Neuronal stem cell (in vitro differentiated cells): Measurements from ENCODE around the gene RBM6.

Experiments used
- DNase-seq: peaks from one replicate; pipeline ENCODE4 v3.0.0-alpha.2; 2013; ENCODE audit warnings: low spot score
- H2AFZ ChIP-seq: one replicate; pipeline ENCODE4 v1.6.1; 2013; ENCODE audit warnings: mild to moderate bottlenecking, low read length, inconsistent platforms
- H2AK5ac ChIP-seq: 2 replicates; pipeline ENCODE4 v1.6.1; 2013; ENCODE audit warnings: low read depth, mild to moderate bottlenecking, inconsistent platforms, low read length, moderate library complexity, mixed read lengths
- H2BK120ac ChIP-seq: 2 replicates; pipeline ENCODE4 v1.6.1; 2013; ENCODE audit warnings: low read depth, mild to moderate bottlenecking, inconsistent platforms, low read length, moderate library complexity, mixed read lengths
- H2BK12ac ChIP-seq: one replicate; pipeline ENCODE4 v1.6.1; 2013; ENCODE audit warnings: low read length, inconsistent platforms
- H2BK15ac ChIP-seq: 2 replicates; pipeline ENCODE4 v1.6.1; 2013; ENCODE audit warnings: mild to moderate bottlenecking, low read length, inconsistent platforms, mixed read lengths
- H2BK5ac ChIP-seq: one replicate; pipeline ENCODE4 v1.6.1; 2013; ENCODE audit warnings: inconsistent platforms, mild to moderate bottlenecking, low read length, moderate library complexity
- H3K14ac ChIP-seq: one replicate; pipeline ENCODE4 v1.6.1; 2013; ENCODE audit warnings: low read length, inconsistent platforms
- H3K18ac ChIP-seq: 2 replicates; pipeline ENCODE4 v1.6.1; 2013; ENCODE audit warnings: low read length, inconsistent platforms
- H3K23ac ChIP-seq: 2 replicates; pipeline ENCODE4 v1.6.1; 2013; ENCODE audit warnings: low read depth, mild to moderate bottlenecking, mixed read lengths, low read length, inconsistent platforms; ENCODE audit not compliant: poor library complexity
- H3K27ac ChIP-seq: replicated peaks from 3 replicates; pipeline ENCODE4 v1.5.1; 2013; ENCODE audit warnings: low read length, inconsistent platforms
- H3K27me3 ChIP-seq, 3 experiments: 2 replicates each; pipeline ENCODE4 v1.6.1; 2013; ENCODE audit warnings: low read length in 3 of 3, mild to moderate bottlenecking in 2 of 3, inconsistent platforms in 1 of 3, low read depth in 1 of 3, mixed read lengths in 1 of 3, moderate library complexity in 1 of 3; ENCODE audit not compliant: control insufficient read depth in 3 of 3, insufficient read depth in 3 of 3
- H3K36me3 ChIP-seq, 2 donors: replicated peaks in 1 of 2; 2 replicates each; pipeline ENCODE4 v1.6.1; 2013; ENCODE audit warnings: low read length in 2 of 2; ENCODE audit not compliant: control insufficient read depth in 2 of 2, insufficient read depth in 2 of 2
- H3K4ac ChIP-seq: 2 replicates; pipeline ENCODE4 v1.6.1; 2013; ENCODE audit warnings: inconsistent platforms, mild to moderate bottlenecking, low read length, moderate library complexity
- H3K4me1 ChIP-seq, 2 donors: 1 replicate in 1 of 2; 2 replicates in 1 of 2; pipeline ENCODE4 v1.6.1; 2013; ENCODE audit warnings: low read length in 2 of 2, low read depth in 1 of 2; ENCODE audit not compliant: control insufficient read depth in 2 of 2, insufficient read depth in 1 of 2
- H3K4me2 ChIP-seq: one replicate; pipeline ENCODE4 v1.6.1; 2013; ENCODE audit warnings: mild to moderate bottlenecking, low read length, inconsistent platforms; ENCODE audit not compliant: insufficient read depth, poor library complexity, severe bottlenecking
- H3K4me3 ChIP-seq, 2 donors: 2 replicates each; pipeline ENCODE4 v1.5.1; 2013; ENCODE audit warnings: low read length in 2 of 2, mild to moderate bottlenecking in 2 of 2, inconsistent platforms in 1 of 2, moderate library complexity in 1 of 2
- H3K79me1 ChIP-seq: one replicate; pipeline ENCODE4 v1.6.1; 2013; ENCODE audit warnings: low read depth, mild to moderate bottlenecking, inconsistent platforms, low read length, moderate library complexity
- H3K9ac ChIP-seq: one replicate; pipeline ENCODE4 v1.6.1; 2013; ENCODE audit warnings: mild to moderate bottlenecking, low read depth, low read length, inconsistent platforms; ENCODE audit not compliant: poor library complexity
- H3K9me3 ChIP-seq, 2 donors: replicated peaks in 1 of 2; 2 replicates each; pipeline versions ENCODE3 to v1.6.1; 2013; ENCODE audit warnings: low read length in 2 of 2, mild to moderate bottlenecking in 2 of 2, inconsistent platforms in 1 of 2, low read depth in 1 of 2, mixed read lengths in 1 of 2, moderate library complexity in 1 of 2; ENCODE audit not compliant: control insufficient read depth in 2 of 2, insufficient read depth in 1 of 2
- H4K8ac ChIP-seq: one replicate; pipeline ENCODE4 v1.6.1; 2013; ENCODE audit warnings: low read depth, mild to moderate bottlenecking, inconsistent platforms, low read length, moderate library complexity
- H4K91ac ChIP-seq: one replicate; pipeline ENCODE4 v1.6.1; 2013; ENCODE audit warnings: low read length, low read depth, mild to moderate bottlenecking, inconsistent platforms; ENCODE audit not compliant: poor library complexity
- WGBS, 2 donors: extraction: QIAGEN DNeasy Blood & Tissue Kit; methylation state at CpG; one replicate each; pipeline ENCODE4 v1.1.7; 2013; ENCODE audit warnings: missing lambda C conversion rate in 2 of 2, mixed read lengths in 1 of 2; ENCODE audit not compliant: insufficient read length in 2 of 2, insufficient replicate concordance in 1 of 2; ENCODE audit errors: extremely low coverage in 2 of 2; 5-methylcytosine and 5-hydroxymethylcytosine counted together

The RBM6 gene

GRCh38 chr3:50118237-50118636 is 178.3 kb downstream of the RBM6 start:
- Histone ChIP-seq H2BK120ac (no peak overlapping the region), H4K8ac (no peak overlapping the region), H2AK5ac (no peak overlapping the region), H3K36me3 (peaks cover 59 to 82% of the 10 kb centered on the region in 2 donors), H3K4me3 (no peak overlapping the region), H2BK5ac (no peak overlapping the region), H3K4me1 (no peaks in the 10 kb centered on the region), H2BK15ac (no peak overlapping the region), H3K18ac (no peak overlapping the region), H3K4ac (no peak overlapping the region), H4K91ac (no peak overlapping the region), H2AFZ (no peak overlapping the region), H3K23ac (no peak overlapping the region), H3K9me3 (peaks cover 0 to 2% of the 10 kb centered on the region in 2 donors), H3K27me3 (no peaks in the 10 kb centered on the region), H2BK12ac (no peak overlapping the region), H3K9ac (no peak overlapping the region), H3K79me1 (peaks cover 2% of the 10 kb centered on the region), H3K4me2 (no peak overlapping the region), H3K27ac (no peak overlapping the region), H3K14ac (no peak overlapping the region)
- DNase-seq: no peak
- WGBS, 2 donors: no CpG with 5 or more reads among the region's 10 CpGs

GRCh38 chr3:50119786-50120185 is 179.8 kb downstream of the RBM6 start:
- Histone ChIP-seq H2BK15ac (no peak overlapping the region), H3K23ac (no peak overlapping the region), H3K27ac (peak overlapping the region; percentile 24), H3K4me2 (no peak overlapping the region), H2BK12ac (no peak overlapping the region), H3K18ac (no peak overlapping the region), H2BK5ac (no peak overlapping the region), H4K8ac (no peak overlapping the region), H3K14ac (no peak overlapping the region), H2AK5ac (no peak overlapping the region), H3K79me1 (peaks cover 2% of the 10 kb centered on the region), H3K9ac (no peak overlapping the region), H3K4me3 (peak overlapping the region in 1 of 2 donors; percentile 38), H3K4me1 (peaks cover 5 to 10% of the 10 kb centered on the region in 2 donors), H2AFZ (no peak overlapping the region), H3K27me3 (no peaks in the 10 kb centered on the region), H2BK120ac (no peak overlapping the region), H3K4ac (no peak overlapping the region), H4K91ac (no peak overlapping the region), H3K36me3 (peaks cover 50 to 67% of the 10 kb centered on the region in 2 donors), H3K9me3 (no peaks in the 10 kb centered on the region)
- WGBS, 2 donors: no CpG with 5 or more reads among the region's 3 CpGs
- no peak for DNase-seq

- H4K8ac ChIP-seq: no peak overlapping the region
- no peak overlapping the region for H3K9ac ChIP-seq
- no peak overlapping the region for H2AFZ ChIP-seq
- H3K4me3 ChIP-seq: no peak overlapping the region
- H2BK12ac ChIP-seq: no peak overlapping the region
- H2BK15ac ChIP-seq: no peak overlapping the region
- H3K79me1 ChIP-seq: no peaks in the 10 kb centered on the region
- no peak overlapping the region for H3K18ac ChIP-seq
- no peaks in the 10 kb centered on the region for H3K27me3 ChIP-seq
- DNase-seq: no peak
- H2BK5ac ChIP-seq: no peak overlapping the region
- WGBS, 2 donors: no CpG with 5 or more reads among the region's 10 CpGs
- peaks cover 43 to 60% of the 10 kb centered on the region in 2 donors for H3K36me3 ChIP-seq
- H3K27ac ChIP-seq: no peak overlapping the region
- no peak overlapping the region for H3K4me2 ChIP-seq
- H3K14ac ChIP-seq: no peak overlapping the region
- no peak overlapping the region for H2AK5ac ChIP-seq
- no peak overlapping the region for H2BK120ac ChIP-seq
- H3K4me1 ChIP-seq: peaks cover 10 to 16% of the 10 kb centered on the region in 2 donors
- no peak overlapping the region for H3K4ac ChIP-seq
- H3K9me3 ChIP-seq: no peaks in the 10 kb centered on the region
- no peak overlapping the region for H3K23ac ChIP-seq
- no peak overlapping the region for H4K91ac ChIP-seq
Observed at GRCh38 chr3:50120364-50121071, 180.6 kb downstream of the RBM6 start.

GRCh38 chr3:50121072-50122032 is 181.4 kb downstream of the RBM6 start:
- Histone ChIP-seq H2AK5ac (peak overlapping the region; percentile 99), H2AFZ (no peak overlapping the region), H3K4ac (no peak overlapping the region), H4K91ac (no peak overlapping the region), H3K9me3 (no peaks in the 10 kb centered on the region), H3K36me3 (peaks cover 35 to 51% of the 10 kb centered on the region in 2 donors), H2BK120ac (no peak overlapping the region), H3K14ac (no peak overlapping the region), H3K4me2 (no peak overlapping the region), H3K27ac (no peak overlapping the region), H2BK5ac (no peak overlapping the region), H2BK15ac (peak overlapping the region; percentile 40), H3K9ac (no peak overlapping the region), H2BK12ac (no peak overlapping the region), H4K8ac (no peak overlapping the region), H3K27me3 (no peaks in the 10 kb centered on the region), H3K4me1 (peaks cover 18 to 24% of the 10 kb centered on the region in 2 donors), H3K4me3 (no peak overlapping the region), H3K79me1 (no peaks in the 10 kb centered on the region), H3K23ac (no peak overlapping the region), H3K18ac (peak overlapping the region; percentile 31)
- peak; percentile 73 for DNase-seq
- no CpG with 5 or more reads among the region's 13 CpGs for WGBS, 2 donors
